Posterior cingulate gyrus (tissue), 11 donors: ENCODE data around the gene NAT16.
A peak's percentile ranks its signal among the peaks of the same experiment; 100 is the strongest.

ENCODE experiments used
- DNase-seq, 10 donors: peaks; one replicate each; pipeline versions ENCODE4 v3.0.0 to v3.0.0-alpha.2; 2020 to 2021; ENCODE audit warnings: mixed read lengths in 3 of 10
- intact Hi-C: fragments of 100-400 bp; cut with DNase I; formaldehyde crosslinking; loops from one replicate; pipeline ENCODE4 v1.15.1; 2023

The NAT16 gene

DNA sequence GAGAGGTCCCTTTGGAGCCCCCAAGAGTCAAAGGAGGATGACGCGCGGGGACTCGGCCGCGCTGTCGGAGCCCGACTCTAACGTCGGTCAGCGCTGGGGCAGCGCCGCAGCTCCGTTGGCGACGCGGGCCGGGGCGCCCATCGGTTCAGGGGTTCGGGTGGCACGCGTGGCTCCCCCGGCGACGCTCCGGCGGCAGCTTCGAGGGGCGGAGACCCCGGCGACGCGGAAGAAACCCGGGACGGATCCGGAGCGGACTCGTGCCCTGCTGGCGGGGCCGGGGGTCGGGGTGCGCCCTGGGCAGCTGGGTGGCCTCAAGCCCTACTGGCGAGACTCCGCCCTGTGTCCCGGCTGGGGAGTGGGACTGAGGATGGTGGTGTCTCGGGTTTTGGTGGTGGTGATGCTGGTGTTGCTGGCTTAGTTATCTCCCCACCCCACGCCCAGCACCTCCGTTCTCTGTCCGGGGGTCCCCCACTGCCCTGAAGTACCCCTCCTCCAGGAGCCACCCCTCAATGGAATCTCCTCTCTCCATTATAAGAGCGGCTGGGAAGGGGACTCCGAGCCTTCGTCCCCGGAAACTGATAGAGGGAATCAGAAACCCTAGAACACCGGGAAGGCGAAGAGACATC, at the start of gene NAT16:
Gene NAT16 (minus strand): TSS at position 164 of the 626 bp plus-strand sequence. CDS start 5,486 bp downstream, outside the sequence.
- no peak for DNase-seq
- intact Hi-C loops, result no loop called here

DNA sequence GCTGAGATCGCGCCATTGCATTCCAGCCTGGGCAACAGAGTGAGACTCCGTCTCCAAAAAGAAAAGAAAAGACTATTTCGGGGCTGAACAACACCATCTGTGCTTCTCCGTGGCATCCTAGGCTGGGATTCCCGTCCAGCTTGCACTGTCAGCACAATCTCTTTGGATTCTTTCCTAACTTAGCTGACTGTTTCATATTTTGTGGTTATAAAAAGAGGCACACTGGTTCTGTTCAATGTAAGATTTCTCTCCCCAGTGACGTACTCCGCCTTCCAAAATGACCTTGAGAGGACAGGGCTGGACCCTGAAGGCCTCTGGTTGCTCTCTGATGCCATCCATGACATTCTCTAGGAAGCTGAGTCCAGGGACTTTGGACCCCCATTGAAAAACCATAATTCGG, 46.6 kb upstream of the NAT16 start:
- intact Hi-C loops, result no loop called here
- DNase-seq, result peak in 4 of 10 donors; percentile 32 to 80 (median 36)

DNA sequence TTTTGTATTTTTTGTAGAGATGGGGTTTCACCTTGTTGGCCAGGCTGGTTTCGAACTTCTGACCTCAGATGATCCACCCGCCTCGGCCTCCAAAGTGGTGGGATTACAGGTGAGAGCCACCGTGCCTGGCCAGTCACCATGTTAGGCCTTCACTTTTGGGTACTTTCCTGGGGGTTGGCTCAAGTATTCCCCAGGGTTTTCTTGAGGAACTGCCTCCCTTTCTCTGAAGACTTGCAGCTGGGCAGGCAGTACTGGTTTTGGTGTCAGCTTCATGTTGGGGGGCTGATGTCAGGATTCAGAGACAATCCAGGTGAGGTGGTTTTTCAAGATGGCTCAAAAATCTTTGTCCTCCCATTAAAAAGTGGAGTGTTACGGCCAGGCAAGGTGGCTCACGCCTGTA, 45.6 kb upstream of the NAT16 start:
- DNase-seq, result no peak
- intact Hi-C loops, result no loop called here

DNA sequence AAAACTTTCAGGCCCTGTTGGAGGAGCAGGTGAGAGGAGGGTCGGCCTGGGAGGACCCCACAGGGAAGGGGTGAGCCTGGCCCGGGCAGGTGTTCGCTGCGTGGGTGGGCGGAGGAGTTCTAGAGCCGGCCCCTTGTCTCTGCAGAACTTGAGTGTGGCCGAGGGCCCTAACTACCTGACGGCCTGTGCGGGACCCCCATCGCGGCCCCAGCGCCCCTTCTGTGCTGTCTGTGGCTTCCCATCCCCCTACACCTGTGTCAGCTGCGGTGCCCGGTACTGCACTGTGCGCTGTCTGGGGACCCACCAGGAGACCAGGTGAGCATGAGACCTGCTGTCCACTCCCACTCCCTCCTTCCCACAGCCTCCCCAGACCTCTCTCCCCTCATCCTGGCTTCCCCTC, 43.4 kb upstream of the NAT16 start:
- DNase-seq, result no peak
- intact Hi-C loops, result no loop called here

DNA sequence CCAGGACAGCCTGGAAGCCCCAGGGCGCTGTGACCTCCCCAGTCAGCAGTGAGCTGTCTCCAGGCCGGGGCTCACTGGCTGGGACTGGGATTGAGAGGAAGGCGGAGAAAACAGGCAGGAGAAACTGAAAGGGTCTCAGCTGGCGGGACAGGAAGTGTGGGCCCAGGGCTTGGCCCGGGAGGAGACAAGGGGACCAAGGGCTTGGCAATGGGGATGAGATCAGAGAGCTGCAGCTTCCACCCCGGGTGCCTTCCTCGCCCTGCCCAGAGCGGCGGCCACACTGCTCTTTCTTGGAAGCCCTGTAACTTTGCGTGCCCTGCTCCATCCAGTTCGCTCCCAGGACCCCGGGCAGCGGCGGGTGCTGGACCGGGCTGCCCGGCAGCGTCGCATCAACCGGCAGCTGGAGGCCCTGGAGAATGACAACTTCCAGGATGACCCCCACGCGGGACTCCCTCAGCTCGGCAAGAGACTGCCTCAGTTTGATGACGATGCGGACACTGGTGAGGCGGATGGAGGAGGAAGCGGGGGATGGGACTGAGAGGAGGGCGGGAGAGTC, 42.3 kb upstream of the NAT16 start:
- intact Hi-C loops, result no loop called here
- DNase-seq, result no peak

DNA sequence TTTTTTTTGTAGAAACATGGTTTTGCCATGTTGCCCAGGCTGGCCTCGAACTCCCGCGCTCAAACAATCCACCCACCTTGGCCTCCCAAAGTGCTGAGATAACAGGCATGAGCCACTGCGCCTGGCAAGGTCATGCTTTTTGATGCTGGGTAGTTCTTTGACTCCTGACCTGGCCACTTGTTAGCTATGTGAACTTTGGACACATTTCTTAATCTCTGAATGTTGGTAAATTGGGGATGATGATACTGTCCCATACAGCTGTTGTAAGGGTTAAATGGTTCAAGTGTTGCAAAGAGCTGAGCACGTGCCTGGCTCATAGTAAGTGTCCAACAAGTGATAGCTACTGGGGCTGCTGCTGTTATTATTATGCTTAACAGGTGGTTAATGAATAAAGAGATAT, 40.2 kb upstream of the NAT16 start:
- no peak for DNase-seq
- intact Hi-C loops, result no loop called here

DNA sequence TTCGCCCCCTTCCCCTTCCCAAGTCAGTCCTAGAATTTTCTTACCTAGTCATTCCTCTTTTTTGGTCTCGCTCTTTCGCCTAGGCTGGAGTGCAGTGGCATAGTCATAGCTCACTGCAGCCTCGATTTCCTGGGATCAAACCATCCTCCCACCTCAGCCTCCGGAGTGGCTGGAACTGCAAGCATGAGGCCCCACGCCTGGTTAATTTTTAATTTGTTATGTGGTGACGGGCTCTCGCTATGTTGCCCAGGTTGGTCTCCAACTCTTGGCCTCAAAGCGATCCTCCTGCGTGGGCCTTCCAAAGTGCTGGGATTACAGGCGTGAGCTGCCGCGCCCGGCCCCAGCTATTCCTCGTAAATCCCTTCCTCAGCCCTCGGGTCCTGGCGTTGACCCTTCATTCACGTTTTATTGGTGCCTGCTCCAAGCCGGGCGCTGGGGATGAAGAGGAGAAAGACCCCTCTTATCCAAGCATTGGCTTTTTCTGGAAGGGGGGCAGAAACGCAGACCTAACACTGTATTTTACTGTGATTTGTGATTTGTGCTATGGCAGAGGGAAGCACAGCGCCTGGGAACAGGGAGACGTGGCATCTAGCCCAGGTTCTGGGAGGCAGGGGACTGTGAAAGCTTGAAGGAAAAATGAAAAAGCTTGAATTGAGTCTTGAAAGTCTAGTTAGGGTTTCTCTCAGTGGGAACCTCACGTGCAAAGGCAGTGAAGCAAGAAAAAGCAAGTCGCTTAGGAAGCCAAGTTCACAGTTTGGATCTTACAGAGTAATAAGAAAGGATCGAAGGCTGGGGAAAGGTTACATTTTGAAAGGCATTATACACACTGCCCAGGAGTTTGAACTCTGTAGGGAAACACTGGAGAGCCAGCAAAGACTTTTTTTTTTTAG, 38.4 kb upstream of the NAT16 start:
- intact Hi-C loops, result no loop called here
- DNase-seq, result no peak

DNA sequence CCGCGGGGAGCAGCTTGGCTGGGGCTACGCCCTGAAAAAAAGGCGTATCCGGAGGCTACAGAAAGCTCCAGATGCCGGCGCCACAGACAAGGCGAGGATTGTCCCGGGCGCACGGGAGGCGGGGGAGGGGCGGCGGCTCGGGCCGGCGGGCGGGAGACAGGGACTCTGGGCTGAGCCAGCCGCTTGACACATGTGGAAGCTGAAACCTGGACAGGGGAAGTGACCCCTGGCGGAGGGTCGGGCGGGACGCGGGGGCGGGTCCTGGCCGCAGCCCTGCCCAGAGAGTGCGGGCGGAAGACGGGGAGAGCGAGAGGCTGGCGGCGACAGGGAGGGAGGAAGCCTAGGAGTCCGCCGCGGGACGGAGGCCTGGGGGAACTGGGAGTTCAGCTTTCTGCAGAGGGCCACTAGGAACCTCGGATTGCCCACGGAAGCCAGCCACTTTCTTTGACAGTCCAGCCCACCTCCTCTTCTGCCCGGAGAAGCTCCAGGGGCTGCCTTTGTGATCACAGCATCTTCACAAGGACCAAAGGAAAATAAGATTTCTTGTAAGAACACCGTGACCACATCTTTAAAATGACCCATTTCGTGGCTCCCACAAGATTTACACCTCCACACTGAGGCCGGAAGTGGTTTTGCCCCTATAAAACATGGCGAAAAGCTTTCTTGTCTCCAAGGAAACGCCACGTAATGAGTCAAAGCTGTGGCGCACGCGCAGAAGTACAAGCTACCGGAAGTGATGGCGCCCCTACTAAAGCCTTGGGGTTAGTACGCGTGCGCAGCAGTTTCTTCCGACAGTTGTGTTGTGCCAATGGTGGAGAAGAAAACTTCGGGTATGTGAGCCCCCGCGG, 37.5 kb upstream of the NAT16 start, which contains the start of the genes PLOD3 and ZNHIT1:
Gene PLOD3 (minus strand): TSS at position 194 of the 848 bp plus-strand sequence. CDS start 307 bp downstream, outside the sequence.
Gene ZNHIT1 (plus strand): TSS at position 778 of the 848 bp plus-strand sequence. CDS start 31 bp downstream, at position 809.
- peak; percentile 87 to 99 (median 94) for DNase-seq
- intact Hi-C loops, result loop anchor here (2.0 kb wide), 1 partner anchor 27 kb away; the partner anchor contains the start of gene FIS1

DNA sequence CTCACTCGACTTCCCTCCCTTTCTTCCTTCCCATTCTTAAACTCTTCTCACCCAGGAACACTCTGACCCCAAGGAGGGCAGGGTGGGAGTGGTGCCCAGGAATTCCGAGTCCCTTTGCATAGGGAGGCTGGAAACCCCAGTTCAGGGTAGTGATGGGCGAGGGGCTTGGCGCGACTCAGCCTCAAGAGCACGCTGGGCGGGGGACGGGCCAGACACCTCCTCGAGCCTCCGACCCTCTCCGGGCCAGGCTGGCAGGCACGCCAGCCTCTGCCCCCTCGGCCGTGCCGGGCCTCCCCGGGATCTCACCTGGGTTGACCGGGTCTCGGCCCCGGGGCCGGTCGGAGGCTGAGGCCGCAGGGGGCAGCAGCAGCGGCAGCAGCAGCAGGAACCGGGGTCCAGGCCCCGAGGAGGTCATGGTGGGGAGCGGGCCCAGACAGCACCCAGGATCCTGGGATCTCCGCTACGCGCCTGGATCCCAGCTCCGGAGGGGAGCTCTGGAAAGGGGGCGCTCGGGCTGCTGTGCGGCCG, 36.8 kb upstream of the NAT16 start:
- intact Hi-C loops, result loop anchor here (2.0 kb wide), 1 partner anchor 28 kb away; the partner anchor contains the start of gene FIS1
- no peak for DNase-seq

DNA sequence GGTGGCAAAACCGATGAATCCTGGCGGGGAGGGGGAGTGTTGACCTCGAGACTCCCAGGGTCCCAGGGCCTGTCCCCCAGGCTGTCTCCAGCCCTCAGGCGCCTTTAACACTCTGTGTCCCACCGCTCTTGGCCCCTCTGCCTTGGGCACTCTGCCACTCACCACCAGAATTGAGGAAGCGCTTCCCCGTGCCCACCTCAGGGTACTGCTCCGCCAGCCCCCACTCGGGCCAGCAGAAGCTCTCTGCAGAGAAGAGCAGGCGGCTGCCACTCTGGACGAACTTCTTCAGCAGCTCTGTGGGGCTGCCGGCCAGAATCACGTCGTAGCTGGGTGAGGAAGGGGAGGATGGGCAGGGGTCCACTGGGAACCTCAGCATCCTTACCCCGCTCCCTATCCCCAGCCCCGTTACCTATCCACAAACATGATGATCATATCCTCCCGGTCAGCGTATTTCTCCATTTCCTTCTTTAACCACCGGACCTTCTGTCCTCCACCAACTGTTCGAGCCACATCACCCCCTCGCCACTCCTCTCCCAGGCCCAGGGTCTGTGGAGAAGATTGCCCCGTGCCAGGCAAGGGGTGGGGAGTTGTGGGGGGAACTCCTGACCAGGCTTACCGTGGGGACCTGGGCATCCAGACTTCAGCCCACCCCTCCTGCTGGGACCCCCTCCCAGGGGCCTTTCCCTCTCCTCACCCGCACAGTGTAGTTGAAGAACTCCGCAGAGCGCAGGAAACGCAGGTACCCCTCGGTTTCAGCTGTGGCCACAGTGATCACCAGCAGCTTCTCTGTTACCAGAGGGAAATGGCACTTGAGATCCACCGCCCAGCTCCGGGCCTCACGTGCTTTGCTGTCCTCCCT, 36.1 kb upstream of the NAT16 start:
- intact Hi-C loops, result loop anchor here (2.0 kb wide), 1 partner anchor 29 kb away; the partner anchor contains the start of gene FIS1
- DNase-seq, result peak in 3 of 10 donors; percentile 20 to 27 (median 25)

DNA sequence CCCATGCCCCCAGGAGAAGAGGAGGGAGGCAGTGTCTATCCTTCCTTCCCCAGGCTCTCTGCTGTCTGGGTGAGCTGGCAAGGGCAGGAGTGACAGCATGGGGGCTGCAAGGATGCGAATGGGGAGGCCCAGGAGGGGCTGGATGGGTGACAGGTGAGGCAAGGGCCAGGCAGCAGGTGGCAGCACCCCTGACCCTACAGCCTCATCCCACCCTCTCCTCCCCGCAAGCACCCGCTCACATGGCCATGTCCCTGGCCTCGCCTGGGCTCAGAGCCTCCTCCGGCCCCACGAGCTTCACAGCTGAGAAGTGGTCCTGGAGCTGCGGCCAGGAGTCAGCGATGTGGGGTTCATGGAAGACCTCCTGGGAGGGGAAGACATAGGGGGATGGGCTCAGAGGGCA, 31.9 kb upstream of the NAT16 start:
- intact Hi-C loops, result no loop called here
- no peak for DNase-seq

DNA sequence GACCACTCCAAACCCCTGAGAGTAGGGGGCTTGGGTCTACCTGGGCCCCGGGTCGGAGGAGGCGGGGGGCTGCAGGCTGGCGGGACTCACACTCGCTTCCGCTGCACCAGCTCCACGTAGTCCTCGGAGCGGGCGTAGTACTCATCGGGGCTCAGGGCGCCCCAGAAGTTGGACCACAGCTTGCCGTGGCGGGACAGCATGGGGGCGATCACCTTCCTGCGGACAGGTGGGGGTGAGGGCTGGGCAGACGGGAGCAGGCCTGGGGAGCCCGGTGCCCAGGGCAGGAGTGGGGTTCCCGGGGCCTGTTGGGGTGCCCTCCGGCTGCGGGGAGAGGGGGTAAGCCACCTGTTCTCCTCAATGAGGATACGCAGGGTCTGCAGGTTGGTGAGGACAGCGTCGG, 31.4 kb upstream of the NAT16 start:
- no peak for DNase-seq
- intact Hi-C loops, result no loop called here

DNA sequence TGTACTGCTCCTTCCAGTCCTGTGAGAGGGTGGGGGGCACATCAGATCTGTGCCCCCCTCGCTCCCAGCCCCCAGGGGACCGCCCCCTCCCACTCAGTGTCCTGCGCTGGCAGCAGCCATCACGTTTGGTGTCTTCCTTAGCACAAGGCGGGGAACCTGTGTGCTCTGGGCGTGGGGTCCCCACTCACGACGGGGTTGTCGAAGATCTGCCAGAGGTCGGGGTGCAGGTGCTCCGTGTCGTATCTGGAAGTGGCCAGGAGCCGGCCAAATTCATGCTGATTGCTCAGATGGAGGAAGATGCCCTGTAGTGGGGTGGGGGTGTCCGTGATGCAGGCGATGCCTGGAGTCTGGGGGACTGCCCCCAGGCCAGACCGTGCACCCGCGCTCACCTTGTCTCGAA, 30.1 kb upstream of the NAT16 start:
- no peak for DNase-seq
- intact Hi-C loops, result no loop called here

DNA sequence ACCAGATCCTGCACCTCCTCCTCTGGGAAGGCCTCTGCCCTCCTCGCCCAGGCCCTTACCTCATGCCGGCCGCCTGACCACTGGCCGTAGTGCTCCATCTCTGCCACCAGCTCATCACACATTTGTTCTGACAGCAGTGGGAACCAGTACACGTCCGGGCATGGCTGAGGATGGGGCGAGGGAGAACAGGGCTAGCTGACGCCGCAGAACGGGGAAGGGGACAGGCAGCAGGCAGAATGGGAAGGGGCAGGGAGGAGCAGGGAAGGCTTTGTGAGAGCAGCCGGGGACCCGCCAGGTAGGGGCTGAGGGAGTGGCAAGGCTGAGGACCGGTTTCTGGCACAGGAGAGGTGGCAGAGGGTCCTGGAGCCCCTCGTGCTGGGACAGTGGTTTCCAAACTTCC, 28.7 kb upstream of the NAT16 start:
- DNase-seq, result no peak
- intact Hi-C loops, result no loop called here

DNA sequence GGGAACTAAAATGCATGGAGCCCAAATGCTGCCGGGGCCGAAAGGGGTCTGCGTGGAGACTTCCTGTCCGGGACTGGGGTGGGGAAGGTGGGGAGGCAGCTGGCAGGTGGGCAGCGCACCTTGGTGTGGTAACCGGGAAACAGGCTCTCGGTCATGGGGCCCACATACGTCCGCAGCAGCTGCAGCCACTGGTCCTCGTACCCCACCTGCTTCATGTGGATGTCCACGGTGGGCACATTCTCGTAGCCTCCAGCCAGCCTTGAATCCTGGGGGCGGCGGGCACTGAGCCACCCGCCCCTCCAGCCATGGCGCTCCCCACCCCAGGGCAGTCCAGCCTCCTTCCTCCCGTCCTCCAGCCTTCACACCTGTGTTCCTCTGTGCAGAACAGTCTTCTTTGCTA, 27.4 kb upstream of the NAT16 start:
- no peak for DNase-seq
- intact Hi-C loops, result no loop called here

DNA sequence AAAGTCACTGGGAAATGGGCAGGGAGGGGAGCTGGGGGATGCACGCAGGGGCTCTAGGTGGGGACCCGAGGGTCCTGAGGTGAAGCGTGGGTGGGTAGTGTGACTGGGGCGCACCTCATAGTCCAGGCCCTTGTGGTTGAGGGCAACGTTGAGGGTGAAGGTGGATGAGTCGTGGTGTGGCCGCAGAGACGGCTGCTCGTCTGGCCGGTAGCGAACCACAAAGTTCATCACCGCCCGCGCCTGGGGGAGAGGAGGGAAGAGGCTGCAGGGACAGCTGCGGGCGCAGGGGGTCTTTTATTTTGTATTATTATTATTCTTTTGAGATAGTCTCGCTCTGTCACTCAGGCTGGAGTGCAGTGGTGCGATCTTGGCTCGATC, 26.6 kb upstream of the NAT16 start:
- peak in 1 of 10 donors; percentile 43 for DNase-seq
- intact Hi-C loops, result no loop called here

DNA sequence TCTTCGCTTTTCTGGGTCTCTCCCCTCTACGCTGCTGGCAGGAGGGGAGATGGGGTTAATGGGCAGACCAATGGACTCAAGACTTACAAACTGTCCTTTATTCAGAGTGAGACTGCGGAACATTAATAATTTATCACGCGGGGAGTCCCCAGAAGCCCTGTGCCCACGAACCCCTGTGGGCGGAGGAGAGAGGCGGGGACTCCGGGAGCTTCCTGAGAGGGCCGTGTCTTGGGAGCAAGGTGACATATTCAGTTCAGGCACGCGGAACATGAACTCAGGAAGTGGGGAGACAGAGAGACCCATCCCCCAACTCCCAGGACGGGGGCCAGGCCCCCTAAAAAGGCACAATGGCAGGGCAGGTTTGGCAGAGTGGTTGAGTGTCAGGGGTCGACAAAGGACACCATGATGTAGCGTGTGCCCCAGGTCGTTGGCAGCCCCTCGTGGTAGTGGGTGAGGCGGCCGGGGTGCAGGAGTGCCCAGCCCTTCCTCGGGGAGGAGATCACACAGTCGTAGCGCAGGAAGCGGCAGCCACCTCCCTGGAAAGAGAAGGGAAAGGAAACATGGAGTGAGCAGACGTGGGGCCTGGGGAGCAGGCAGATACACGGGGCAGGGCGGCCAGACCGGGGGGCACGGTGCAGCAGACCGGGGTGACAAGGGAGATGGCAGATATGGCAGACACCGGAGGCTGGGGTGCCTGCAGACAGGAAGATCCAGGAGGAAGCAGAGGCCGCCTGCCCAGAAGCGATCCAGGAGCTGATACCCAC, 26.0 kb upstream of the NAT16 start:
- DNase-seq, result no peak
- intact Hi-C loops, result no loop called here
